NCI-H128 (cell line): ENCODE data around the gene FMN1.

Experiments used
- DNase-seq: peaks from one replicate; lab custom pipeline; 2025; ENCODE audit not compliant: unreplicated experiment; lab: John Stamatoyannopoulos, UW

Gene FMN1

DNA sequence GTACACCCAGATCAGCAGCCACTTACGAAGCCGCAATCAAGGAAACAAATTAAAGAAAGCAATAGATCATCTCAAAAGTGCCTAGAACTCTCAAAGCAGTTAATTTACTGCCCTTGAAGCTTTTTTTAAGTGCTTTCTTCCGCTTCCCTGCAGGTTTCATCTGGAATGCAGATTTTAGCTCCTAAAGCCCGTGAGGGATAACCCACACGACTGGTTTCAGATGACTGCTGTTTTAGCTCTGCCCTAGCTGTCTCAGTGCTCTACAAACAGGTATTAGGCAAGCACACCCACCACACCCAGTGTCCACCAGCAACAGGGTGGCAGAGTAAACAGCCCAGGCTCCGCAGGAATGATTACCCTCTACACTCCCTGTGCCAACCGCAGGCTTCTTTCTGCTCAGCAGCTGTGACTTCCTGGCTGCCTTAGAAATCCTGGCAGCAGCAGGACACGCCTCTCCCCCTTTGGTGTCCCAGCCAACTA lies 126.0 kb downstream of the FMN1 start:
- DNase-seq, result no peak

DNA sequence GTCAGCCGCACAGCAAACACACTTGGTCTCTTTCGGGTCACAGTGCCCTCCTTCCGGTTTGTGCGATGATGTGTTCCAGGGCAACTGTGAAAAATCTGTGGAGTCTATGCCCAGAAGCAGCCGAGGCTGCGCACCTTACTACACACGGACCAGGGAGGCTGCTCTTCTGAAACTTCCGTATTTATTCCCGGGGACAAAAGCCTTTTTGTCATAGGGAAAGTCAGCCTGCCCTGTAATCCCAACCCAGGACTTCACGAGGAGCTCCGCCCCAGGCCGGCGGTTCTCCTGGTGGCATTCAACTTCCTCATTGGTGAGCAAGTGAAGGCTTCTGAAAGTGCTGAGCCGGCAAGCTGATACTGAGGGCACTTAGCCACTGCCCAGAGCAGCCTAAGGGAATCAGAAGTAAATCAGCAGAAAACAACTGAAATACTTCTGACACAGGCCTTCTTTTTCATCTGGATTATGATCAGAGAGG lies 126.5 kb downstream of the FMN1 start:
- no peak for DNase-seq

DNA sequence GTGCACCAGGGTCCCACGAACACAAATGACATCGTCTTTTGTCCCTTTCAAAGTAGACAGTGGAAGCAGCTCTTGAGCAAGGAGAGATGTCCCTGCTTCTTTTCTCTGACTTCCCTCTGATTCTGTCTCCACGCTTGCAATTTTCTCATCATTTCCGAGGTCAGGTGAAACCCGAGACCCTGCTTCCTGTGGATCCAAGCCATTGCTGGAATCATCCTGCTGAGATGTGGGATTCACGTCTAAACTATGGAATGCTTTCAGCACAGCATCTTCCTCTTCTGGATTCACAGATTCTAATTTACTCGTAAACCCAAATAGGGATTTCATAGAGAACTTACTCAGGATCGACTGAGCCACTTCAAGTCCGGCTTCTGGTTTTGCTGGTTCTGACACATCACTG lies 127.1 kb downstream of the FMN1 start:
- DNase-seq, result no peak

DNA sequence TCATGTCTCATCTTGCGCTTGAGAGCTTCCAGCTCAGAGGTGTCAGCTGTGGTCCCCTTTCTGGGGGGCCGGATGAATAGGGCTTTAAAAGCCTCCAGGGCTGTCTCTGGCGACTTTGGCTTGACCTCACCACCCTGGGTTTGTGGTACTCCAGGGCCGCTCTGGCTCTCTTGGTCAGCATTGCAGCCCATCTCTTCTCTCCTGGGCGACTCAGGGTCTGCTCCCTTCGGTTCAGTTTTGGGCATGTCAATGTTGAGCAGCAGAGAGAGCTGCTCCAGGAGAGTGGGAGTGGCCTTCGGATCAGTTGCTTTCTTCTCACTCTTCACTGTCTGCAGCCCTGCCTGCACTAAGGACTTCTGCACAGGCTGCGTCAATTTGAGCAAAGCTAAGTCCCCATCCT lies 127.9 kb downstream of the FMN1 start:
- DNase-seq, result no peak

DNA sequence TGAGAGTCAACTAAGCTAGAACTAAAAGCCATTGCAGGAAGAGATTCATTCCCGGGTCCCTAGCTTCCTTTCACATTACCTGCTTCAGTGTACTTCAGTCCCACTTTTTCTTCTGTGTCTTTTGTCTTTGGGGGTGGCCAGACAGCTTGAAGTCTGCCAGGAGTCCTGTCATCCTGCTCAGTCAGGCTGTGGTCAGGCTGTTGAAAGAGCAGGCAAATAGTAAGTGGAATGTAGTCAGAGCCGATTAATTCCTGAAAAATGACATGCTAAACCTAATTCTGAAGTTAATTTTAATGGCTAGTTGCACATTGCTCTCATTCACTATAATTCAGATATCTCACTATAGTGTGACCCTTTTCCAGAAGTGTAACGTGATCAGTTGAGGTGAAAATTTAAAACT lies 129.6 kb downstream of the FMN1 start:
- DNase-seq, result no peak

DNA sequence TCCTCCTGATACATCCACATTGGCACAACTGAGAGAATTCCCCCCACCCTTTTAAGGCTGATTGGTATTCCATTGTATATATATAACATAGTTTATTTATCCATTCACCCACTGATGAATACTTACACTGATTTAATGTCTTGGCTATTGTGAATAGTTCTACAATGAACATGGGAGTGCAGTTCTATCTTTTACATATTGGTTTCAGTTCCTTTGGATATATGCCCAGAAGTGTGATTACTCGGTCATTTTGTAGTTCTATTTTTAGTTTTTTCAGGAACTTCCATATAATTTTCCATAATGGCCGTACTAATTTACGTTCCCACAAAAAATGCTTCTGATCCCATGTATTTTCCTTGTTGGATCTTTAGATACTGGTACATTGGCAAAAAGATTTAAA lies 135.3 kb downstream of the FMN1 start:
- no peak for DNase-seq

DNA sequence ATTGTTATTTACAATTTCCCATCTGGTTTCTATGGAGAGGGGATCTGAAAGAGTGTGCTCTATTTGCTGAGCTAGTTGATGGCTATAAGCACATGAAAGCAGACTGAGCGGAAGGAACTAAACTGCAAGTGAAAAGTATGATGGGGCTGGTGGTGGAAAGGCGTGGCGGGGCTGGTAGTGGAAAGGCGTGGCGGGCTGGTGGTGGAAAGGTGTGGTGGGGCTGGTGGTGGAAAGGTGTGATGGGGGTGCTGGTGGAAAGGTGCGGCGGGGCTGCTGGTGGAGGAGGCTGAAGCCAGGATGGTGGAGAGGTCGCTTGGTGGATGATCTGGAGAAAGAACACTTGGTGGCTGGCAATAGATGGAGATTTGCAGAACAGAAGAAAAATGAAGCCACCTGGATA lies 136.7 kb downstream of the FMN1 start:
- DNase-seq, result no peak

DNA sequence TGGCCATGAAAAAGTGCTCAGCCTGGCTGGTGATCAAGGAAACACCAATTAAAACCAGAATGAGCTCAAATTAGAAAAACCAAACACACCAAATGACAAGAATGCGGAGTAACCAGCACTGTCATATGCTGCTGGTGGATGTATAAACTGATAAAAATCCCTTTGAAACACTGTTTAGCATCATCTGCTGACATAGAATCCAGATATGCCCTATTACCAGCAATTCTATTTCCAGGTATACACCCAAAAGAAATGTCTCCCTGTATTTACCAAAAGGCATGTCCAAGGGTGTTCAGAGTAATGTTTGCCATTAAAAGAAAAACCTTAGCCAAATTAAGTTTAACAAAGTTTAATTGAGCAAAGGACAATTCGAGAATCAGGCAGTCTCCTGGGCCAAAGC lies 138.6 kb downstream of the FMN1 start:
- DNase-seq, result no peak

DNA sequence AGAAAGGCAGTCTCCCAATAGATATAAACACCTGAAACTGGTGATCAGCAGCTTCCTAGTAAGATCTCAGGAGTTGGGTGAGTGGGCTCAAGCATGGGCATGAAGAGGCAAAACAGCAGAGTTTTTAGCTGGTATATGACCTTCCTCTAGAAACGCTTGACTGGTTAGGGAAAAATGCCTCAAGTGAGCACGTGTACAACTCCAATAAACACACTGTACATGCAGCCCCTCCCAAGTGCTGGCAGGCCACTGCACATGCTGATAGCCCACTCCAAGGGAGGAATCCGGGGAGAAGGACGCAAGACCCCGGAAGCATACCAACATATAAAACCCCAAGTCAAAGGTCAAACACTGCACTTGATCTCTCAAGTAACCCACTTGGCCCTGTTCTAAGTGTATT lies 143.0 kb downstream of the FMN1 start:
- DNase-seq, result no peak

DNA sequence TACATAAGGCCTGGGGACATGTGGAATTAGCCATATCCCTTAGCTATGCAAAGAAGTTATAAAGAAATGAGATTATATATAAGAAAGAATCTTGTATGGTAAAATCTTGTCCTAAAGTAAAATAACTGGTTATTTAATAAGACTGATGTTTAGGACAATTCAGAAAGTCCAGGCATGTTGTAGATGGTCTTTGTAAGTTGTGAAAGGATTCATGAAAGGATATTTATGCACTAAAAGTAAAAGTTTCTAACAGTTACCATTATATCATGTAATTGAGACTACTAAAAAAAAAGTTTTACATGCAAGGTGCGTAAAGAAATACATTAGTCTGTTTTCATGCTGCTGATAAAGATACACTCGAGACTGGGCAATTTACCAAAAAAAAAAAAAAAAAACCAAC lies 146.3 kb downstream of the FMN1 start:
- DNase-seq, result no peak

DNA sequence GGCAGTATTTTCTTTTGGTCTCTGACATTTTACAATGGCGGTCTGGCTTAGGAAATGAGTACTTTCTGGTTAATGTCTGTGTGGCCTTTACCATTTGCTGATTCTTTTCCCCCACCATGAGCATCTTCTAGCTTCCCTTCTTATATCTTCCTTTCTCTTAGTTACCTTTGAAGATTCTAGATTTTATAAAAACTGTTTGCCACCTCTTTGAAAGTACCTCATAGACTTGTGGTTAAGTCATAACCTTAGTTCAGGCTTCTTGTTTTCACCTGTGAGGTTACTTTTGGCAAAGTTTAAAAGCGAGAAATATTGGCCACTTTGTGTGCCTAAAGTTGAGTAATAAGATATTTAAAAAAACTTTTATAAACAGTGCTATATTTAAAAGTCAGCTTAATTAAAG lies 147.4 kb downstream of the FMN1 start:
- DNase-seq, result no peak

DNA sequence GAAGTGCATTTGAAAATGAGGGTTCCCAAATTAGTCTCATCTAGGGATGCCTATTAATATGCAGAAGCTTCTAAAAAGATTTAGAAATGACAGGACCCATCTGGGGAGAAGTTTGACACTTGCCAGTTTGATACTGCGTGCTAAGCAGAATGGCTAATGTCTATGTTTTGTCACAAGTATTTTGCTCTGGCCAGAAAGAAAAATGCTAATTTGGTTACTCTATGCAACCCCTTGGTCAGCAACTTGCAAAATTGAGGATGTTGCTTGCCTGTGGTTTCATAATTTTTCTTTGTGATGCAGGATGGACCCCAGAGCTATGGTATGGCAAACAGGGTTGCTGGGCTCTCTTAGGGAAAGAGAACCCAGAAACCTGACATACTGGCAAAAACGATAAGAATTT lies 148.2 kb downstream of the FMN1 start:
- DNase-seq, result no peak

DNA sequence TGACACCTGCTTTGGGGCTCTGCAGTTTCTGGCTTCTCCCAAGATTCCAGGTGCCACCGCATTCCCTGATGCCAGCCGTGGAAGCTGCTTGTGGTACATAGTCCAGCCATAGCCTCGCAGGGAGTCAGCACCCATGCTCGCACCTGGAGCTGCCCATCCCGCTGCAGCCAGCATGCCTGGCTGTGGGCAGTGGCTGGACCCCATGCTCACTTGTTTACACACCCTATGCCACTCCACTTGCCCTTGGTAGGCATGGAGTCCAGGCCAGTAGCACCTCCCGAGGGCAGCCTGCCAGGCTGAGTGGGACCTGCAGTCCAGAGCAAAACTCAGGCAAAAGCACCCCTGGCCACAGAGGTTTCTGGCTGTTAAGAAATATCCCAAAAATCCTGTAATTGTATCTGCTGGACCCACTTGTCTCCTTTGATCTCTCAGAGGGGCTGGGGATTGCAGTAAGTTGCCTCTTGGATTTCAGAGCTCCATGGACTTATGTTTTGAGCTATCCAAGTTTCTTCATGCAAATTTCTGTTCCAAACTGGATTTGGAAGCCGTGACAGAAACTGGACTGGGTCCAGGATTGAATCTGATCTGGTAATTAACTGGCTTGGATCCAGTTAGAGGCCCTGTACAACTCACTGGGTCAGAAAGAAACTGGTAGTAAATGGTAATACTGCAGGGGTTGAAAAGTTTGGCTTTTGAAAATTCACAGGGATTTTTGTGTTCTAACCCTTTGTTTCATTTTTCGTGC lies 149.3 kb downstream of the FMN1 start:
- no peak for DNase-seq

DNA sequence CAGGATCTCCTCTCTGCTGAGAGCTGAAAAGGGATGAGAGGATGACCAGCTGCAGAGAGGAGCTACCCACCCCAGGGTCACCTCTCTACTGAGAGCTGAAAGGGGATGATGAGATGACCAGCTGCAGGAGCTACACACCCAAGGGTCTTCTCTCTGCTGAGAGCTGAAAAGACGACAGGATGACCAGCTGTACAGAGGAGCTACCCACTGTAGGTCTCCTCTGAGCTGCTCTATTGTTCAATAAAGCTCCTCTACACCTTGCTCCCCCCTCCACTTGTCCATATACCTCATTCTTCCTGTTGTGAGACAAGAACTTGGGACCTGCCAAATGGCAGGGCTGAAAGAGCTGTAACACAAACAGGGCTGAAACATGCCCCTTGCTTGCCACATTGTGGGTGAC lies 149.9 kb downstream of the FMN1 start:
- no peak for DNase-seq

DNA sequence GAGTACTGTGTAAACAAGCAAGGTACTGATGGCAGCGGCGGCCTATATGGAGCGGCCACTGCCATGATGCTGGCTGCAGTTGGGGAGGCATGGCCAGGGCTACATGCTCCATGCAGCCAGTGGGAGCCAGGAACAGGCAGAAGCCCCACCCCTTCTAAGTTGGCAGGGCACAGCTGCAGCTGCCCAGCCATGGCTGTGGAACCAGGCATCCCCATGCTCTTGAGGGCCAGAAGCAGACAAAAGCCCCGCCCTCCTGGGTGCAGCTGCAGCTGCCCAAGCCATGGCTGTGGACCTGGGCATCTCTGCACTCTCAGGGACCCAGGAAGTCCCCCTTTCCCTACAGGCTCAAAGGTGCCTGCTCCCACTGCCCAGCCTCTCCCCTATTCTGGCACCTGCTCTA lies 150.9 kb downstream of the FMN1 start:
- DNase-seq, result no peak

DNA sequence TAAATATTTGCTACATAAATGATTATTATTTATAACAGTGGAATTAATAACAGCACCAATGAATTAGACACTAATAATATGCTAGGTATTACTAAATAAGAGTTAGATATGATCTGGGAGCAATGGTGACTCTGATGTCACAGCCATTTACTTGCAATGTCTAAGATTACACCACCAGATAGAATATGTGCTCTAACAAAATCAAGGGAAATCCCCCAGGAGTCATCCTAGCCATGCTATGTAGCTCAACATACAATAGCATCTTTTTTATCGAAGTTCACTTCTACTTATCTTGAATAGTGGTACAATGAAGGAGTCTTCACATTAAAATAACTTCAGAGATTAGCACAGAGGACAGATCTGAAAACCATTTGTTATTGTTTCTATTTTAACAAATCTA lies 154.0 kb downstream of the FMN1 start:
- no peak for DNase-seq

DNA sequence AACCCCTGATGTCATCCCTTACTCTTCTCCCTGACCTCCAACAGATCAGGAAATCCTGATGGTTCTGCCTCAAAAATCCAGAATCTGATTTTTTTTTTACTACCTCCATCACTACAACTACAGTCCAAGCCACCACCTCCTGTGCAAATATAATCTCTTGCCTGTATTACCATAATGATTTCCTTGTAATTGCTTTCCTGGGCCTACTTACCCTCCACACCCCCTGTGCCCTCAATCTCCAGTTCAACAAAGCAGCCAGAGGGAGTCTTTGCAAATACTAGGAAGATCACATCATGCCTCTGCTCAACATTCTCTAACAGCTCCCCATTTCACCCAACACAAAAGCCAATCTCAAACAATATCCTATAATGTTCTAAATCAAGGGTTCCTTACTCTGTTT lies 159.9 kb downstream of the FMN1 start:
- no peak for DNase-seq

DNA sequence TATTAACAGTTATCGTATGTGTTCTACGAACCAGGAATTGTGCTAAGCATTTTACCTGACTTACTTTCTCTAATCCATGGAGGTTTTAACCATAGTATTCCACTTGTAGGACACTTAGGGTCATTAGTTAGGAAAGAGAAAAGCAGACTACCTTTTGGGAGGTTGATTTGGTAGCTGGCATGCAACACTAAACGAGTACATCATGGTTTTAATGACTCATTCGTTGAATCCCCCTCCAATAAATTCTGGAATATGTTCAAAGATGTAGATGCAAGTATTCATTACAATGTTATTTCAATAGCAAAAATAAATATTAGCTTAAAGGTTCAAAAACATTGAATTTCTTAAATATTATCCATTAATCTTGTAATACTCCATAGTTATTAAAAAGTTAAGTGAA lies 162.5 kb downstream of the FMN1 start:
- DNase-seq, result no peak

DNA sequence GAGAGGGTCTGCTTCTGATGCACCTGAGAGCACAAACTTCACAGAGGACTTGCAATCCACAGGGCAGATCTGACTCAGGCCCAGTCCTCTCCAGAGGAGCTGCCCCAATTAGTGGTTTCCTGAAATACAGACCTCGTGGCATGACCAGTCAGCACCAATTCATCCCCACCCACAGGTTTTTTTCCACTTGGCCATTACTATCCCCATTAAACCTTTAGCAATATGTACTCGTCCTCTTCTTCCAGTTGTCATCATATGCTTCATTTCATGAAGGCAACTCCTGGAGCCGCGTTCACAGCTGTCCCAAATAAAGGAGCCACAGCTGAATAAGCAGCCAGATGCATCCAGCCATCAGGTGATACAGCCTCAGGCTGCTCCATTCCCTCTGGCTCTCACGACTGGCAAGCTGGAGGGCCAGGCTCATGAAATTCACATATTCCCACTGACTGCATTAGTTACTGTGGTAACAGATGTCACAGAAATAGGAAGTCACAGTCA lies 163.1 kb downstream of the FMN1 start:
- DNase-seq, result no peak

DNA sequence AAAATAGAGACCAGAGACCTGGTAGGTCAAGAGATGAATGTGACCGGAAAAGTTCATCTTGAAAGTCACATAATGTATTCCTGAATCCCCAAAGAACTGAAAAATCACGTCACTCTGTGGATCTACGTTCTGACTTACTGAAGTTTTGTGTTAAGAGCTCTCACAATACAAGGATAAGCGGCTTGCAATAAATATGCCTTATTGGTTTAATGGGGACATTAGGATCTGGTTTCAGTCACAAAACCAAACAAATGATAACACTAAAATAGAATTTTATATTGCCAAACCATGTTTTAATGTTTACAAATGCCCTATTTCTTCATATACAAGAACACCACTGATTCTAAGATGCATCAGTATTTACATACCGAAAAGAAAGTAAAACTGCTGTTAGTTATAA lies 164.2 kb downstream of the FMN1 start:
- DNase-seq, result no peak

DNA sequence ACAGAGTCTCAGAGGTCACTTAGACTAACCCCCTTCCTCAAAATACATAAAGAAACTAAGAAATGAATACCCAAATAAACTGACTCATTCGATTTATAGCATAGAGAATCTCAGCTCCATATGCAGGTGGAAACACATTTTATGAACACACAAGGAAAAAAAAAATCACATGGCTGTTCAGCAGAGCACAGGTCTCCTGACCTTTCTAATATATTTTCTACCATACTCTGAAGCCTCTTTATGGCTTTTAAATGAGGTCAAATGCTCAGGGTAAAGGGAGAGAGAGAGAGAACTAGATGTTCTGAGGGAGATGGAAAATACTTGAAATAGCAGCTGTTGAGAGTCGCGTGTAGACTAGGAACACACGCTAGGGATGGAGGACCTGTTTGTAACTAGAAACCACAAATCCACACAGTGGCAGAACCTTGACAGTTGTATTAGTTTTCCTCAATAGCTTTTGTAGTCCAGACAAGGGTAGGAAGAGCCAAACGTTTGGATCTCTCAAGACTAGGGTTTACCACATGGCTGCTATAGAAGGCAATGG lies 165.3 kb downstream of the FMN1 start:
- DNase-seq, result no peak

DNA sequence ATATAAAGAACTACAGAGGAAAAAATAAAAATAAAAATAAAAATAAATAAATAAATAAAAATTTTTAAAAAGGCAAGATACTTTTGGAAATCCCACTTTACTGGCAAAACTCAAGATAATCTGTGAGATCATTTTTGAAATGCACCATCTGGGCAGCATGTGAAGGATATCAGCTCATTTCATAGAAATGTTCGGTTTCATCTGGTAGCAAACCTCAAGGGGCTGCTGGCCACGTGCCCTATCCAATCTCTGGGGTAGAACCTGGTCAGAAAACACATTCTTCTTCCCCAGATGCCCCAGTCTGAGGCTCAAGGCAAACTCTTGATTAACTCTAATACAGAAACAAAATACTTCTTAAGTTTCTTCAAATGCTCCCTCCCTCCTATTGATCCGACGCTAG lies 166.0 kb downstream of the FMN1 start:
- DNase-seq, result no peak
